IMR-90 (cell line): ENCODE results near the gene IL18. TPM values are rescaled to one million over a fixed set of nuclear protein-coding genes. Genes with fewer than 3 reads are reported as not detected.

ENCODE experiments used
- ATAC-seq: fragments of 200-7000 bp; cut with Tn5 transposase; 2 replicates; pipeline ENCODE4 v1.9.1; 2020; ENCODE audit warnings: low read depth, mild to moderate bottlenecking, moderate library complexity
- BruUV-seq: library from RNA; stranded (reverse); fragments of 400-500 nt; replicated peaks from 2 replicates; lab custom pipeline; 2021; lab: Mats Ljungman, UMichigan
- CTCF ChIA-PET: fragments of 300-600 bp; formaldehyde crosslinking; extraction: SDS; loops from one replicate; lab custom pipeline; 2021; ENCODE audit warnings: antibody characterized with exemption; lab: Yijun Ruan, JAX
- POLR2A ChIA-PET: fragments of 300-600 bp; sonication (Branson Sonifier 250); formaldehyde crosslinking; loops from one replicate; lab custom pipeline; 2022; ENCODE audit warnings: antibody characterized with exemption; ENCODE audit not compliant: unreplicated experiment; lab: Charles Lee
- DNase-seq: peaks from one replicate; pipeline ENCODE4 v3.0.0; 2013
- H2AFZ ChIP-seq: replicated peaks from 2 replicates; pipeline ENCODE3; 2013; ENCODE audit warnings: low read length, mild to moderate bottlenecking; ENCODE audit not compliant: poor library complexity
- H2AK5ac ChIP-seq: 2 replicates; pipeline ENCODE4 v1.6.1; 2013; ENCODE audit warnings: low read depth, low read length, inconsistent platforms
- H2AK9ac ChIP-seq: replicated peaks from 2 replicates; pipeline ENCODE3; 2013; ENCODE audit warnings: mild to moderate bottlenecking, low read depth, low read length, moderate library complexity; ENCODE audit not compliant: poor library complexity
- H2BK120ac ChIP-seq: 2 replicates; pipeline ENCODE4 v1.6.1; 2013; ENCODE audit warnings: low read depth, low read length, inconsistent platforms
- H2BK15ac ChIP-seq: 3 replicates; pipeline ENCODE4 v1.6.1; 2013; ENCODE audit warnings: low read depth, low read length, inconsistent platforms
- H2BK20ac ChIP-seq: 2 replicates; pipeline ENCODE4 v1.6.1; 2013; ENCODE audit warnings: low read depth, mild to moderate bottlenecking, inconsistent platforms, low read length, moderate library complexity
- H2BK5ac ChIP-seq: 2 replicates; pipeline ENCODE4 v1.6.1; 2013; ENCODE audit warnings: mild to moderate bottlenecking, low read depth, low read length, inconsistent platforms; ENCODE audit not compliant: poor library complexity, severe bottlenecking
- H3K14ac ChIP-seq: replicated peaks from 2 replicates; pipeline ENCODE4 v1.6.1; 2013; ENCODE audit warnings: low read depth, low read length, inconsistent platforms
- H3K18ac ChIP-seq: 2 replicates; pipeline ENCODE4 v1.6.1; 2013; ENCODE audit warnings: low read depth, low read length, control low read depth
- H3K23ac ChIP-seq: 2 replicates; pipeline ENCODE4 v1.6.1; 2013; ENCODE audit warnings: low read depth, low read length, inconsistent platforms
- H3K27ac ChIP-seq: 2 replicates; pipeline ENCODE4 v1.5.1; 2013; ENCODE audit warnings: mild to moderate bottlenecking, control low read depth, low read length; ENCODE audit not compliant: insufficient read depth
- H3K27me3 ChIP-seq: 2 replicates; pipeline ENCODE4 v1.6.1; 2013; ENCODE audit warnings: low read length; ENCODE audit not compliant: control insufficient read depth, insufficient read depth
- H3K36me3 ChIP-seq: 2 replicates; pipeline ENCODE4 v1.6.1; 2013; ENCODE audit warnings: low read length, mixed read lengths; ENCODE audit not compliant: control insufficient read depth, insufficient read depth
- H3K4ac ChIP-seq: 2 replicates; pipeline ENCODE4 v1.6.1; 2013; ENCODE audit warnings: low read depth, low read length, inconsistent platforms
- H3K4me1 ChIP-seq: 2 replicates; pipeline ENCODE4 v1.6.1; 2013; ENCODE audit warnings: low read length, mixed read lengths; ENCODE audit not compliant: control insufficient read depth, insufficient read depth
- H3K4me2 ChIP-seq: 2 replicates; pipeline ENCODE4 v1.6.1; 2013; ENCODE audit warnings: low read depth, mild to moderate bottlenecking, control low read depth, low read length, moderate library complexity
- H3K4me3 ChIP-seq: 2 replicates; pipeline ENCODE4 v1.5.1; 2013; ENCODE audit warnings: low read depth, mild to moderate bottlenecking, control low read depth, low read length, moderate library complexity; ENCODE audit not compliant: insufficient read depth
- H3K56ac ChIP-seq: 2 replicates; pipeline ENCODE4 v1.6.1; 2013; ENCODE audit warnings: low read length, inconsistent platforms; ENCODE audit not compliant: insufficient read depth; ENCODE audit errors: extremely low read depth
- H3K79me1 ChIP-seq, 2 experiments: 2 replicates each; pipeline ENCODE4 v1.6.1; 2013; ENCODE audit warnings: low read length in 2 of 2, inconsistent platforms in 1 of 2, low read depth in 1 of 2
- H3K9ac ChIP-seq: 2 replicates; pipeline ENCODE4 v1.6.1; 2013; ENCODE audit warnings: low read depth, low read length, control low read depth
- H3K9me1 ChIP-seq: 2 replicates; pipeline ENCODE4 v1.6.1; 2013; ENCODE audit warnings: low read length, inconsistent platforms; ENCODE audit not compliant: insufficient read depth
- H3K9me3 ChIP-seq: 2 replicates; pipeline ENCODE4 v1.6.1; 2013; ENCODE audit warnings: low read length; ENCODE audit not compliant: control insufficient read depth, insufficient read depth
- H4K20me1 ChIP-seq: 2 replicates; pipeline ENCODE4 v1.6.1; 2013; ENCODE audit warnings: low read length, inconsistent platforms; ENCODE audit not compliant: insufficient read depth
- H4K5ac ChIP-seq: 2 replicates; pipeline ENCODE4 v1.6.1; 2013; ENCODE audit warnings: mild to moderate bottlenecking, low read depth, low read length, control low read depth
- H4K8ac ChIP-seq, 2 experiments: 2 replicates each; pipeline ENCODE4 v1.6.1; 2013; ENCODE audit warnings: low read depth in 2 of 2, low read length in 2 of 2, control low read depth in 1 of 2, inconsistent platforms in 1 of 2
- H4K91ac ChIP-seq: 2 replicates; pipeline ENCODE4 v1.6.1; 2013; ENCODE audit warnings: low read depth, low read length, inconsistent platforms; ENCODE audit not compliant: insufficient read depth
- CHD1 ChIP-seq: IDR thresholded peaks from 2 replicates; pipeline ENCODE4 v1.6.1; 2012; ENCODE audit warnings: low read depth, low read length, improper control_type of control experiment
- FOS ChIP-seq: fragments of 150-350 bp; IDR thresholded peaks from 2 replicates; pipeline ENCODE4 v1.6.1; 2016; ENCODE audit warnings: low read depth, low read length
- MAFK ChIP-seq: IDR thresholded peaks from 2 replicates; pipeline ENCODE4 v1.6.1; 2012; ENCODE audit warnings: low read depth, low read length, improper control_type of control experiment
- MAZ ChIP-seq: IDR thresholded peaks from 2 replicates; pipeline ENCODE4 v1.6.1; 2012; ENCODE audit warnings: low read depth, mild to moderate bottlenecking, low read length, improper control_type of control experiment, moderate library complexity, borderline replicate concordance
- MXI1 ChIP-seq: IDR thresholded peaks from 2 replicates; pipeline ENCODE4 v1.6.1; 2012; ENCODE audit warnings: low read depth, mild to moderate bottlenecking, low read length, moderate library complexity, borderline replicate concordance
- NFE2L2 ChIP-seq: fragments of 150-350 bp; IDR thresholded peaks from 2 replicates; pipeline ENCODE4 v1.6.1; 2016; ENCODE audit warnings: low read depth, mild to moderate bottlenecking, low read length
- POLR2A ChIP-seq: IDR thresholded peaks from 2 replicates; pipeline ENCODE4 v1.6.1; 2012; ENCODE audit warnings: mild to moderate bottlenecking, low read depth, low read length
- RAD21 ChIP-seq: IDR thresholded peaks from 2 replicates; pipeline ENCODE4 v1.6.1; 2012; ENCODE audit warnings: low read length, improper control_type of control experiment
- RCOR1 ChIP-seq: IDR thresholded peaks from 2 replicates; pipeline ENCODE4 v1.6.1; 2012; ENCODE audit warnings: mild to moderate bottlenecking, low read length, improper control_type of control experiment; ENCODE audit not compliant: insufficient replicate concordance
- RFX5 ChIP-seq: IDR thresholded peaks from 2 replicates; pipeline ENCODE4 v1.8.0; 2012; ENCODE audit warnings: low read depth, mild to moderate bottlenecking, low read length, moderate library complexity
- WGBS, 2 experiments: methylation state at CpG; one replicate each; pipeline versions ENCODE4 v1.1.5 to v1.1.7; 2013; ENCODE audit warnings: missing lambda C conversion rate in 2 of 2; ENCODE audit not compliant: insufficient read length in 1 of 2; ENCODE audit errors: extremely low coverage in 2 of 2; 5-methylcytosine and 5-hydroxymethylcytosine counted together
- dilution Hi-C: fragments of 300-500 bp; cut with HindIII; formaldehyde crosslinking; loops from one replicate; pipeline ENCODE4 v1.14.3; 2018; ENCODE audit warnings: low sequenced_read_pairs; ENCODE audit not compliant: unreplicated experiment
- in situ Hi-C: fragments of 300-500 bp; cut with MboI; formaldehyde crosslinking; loops from 3 replicates; pipeline ENCODE4 v1.14.3; 2019; ENCODE audit warnings: low sequenced_read_pairs, inconsistent platforms, mixed read lengths
- intact Hi-C: fragments of 100-400 bp; cut with micrococcal nuclease; formaldehyde crosslinking; loops from 2 replicates; pipeline ENCODE4 v1.10.0; 2022
- polyA plus RNA-seq, 3 experiments: library from polyadenylated mRNA; depleted of rRNA; stranded (reverse); fragments of >200 nt; gene quantifications; 2 replicates each; pipeline ENCODE4 v1.2.3, GENCODE V29; 2012; ENCODE audit warnings: low replicate concordance in 1 of 3
- total RNA-seq: library from RNA; depleted of rRNA; stranded (reverse); fragments of >200 nt; gene quantifications from 2 replicates; pipeline ENCODE4 v1.2.3, GENCODE V29; 2012
- TF ChIP-seq, protein P1 (sequence below): conservative IDR thresholded peaks from 2 replicates; pipeline ENCODE4 v1.5.1; 2012; ENCODE audit warnings: mild to moderate bottlenecking, low read depth, low read length, improper control_type of control experiment
- TF ChIP-seq, protein P2 (sequence below): fragments of 150-350 bp; IDR thresholded peaks from 2 replicates; pipeline ENCODE4 v1.6.1; 2017; ENCODE audit warnings: mild to moderate bottlenecking, antibody characterized with exemption, low read length, low read depth
- TF ChIP-seq, protein P3 (sequence below): fragments of 150-350 bp; IDR thresholded peaks from 2 replicates; pipeline ENCODE4 v1.6.1; 2016; ENCODE audit warnings: low read depth, mild to moderate bottlenecking, low read length, moderate library complexity, borderline replicate concordance

Gene IL18
- total and polyA plus RNA-seq, 2 of the 4 experiments (the other 2 are of a cell fraction), result 0.54 to 0.96 TPM

DNA sequence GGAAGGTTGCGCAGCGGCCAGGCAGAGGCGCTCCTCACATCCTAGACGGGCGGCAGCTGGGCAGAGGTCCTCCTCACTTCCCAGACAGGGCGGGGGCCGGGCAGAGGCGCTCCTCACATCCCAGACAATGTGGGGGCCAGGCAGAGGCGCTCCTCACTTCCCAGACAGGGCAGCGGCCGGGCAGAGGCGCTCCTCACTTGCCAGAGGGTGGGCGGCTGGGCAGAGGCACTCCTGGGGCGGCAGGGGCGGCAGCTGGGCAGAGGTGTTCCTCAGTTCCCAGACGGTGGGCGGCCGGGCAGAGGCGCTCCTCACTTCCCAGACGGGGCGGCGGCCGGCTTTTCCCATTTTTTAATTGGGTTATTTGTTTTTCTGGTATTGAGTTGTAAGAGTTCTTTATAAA is 42.2 kb upstream of the IL18 start:
- no peak for DNase-seq
- WGBS, 2 experiments, result 83% methylated on average over 5 of the region's 23 CpGs; no CpG with 5 or more reads in 1 of the 2 experiments
- Histone ChIP-seq H3K4me1 (no peaks in the 10 kb centered on the region), H2BK20ac (no peak overlapping the region), H3K27me3 (no peaks in the 10 kb centered on the region), H3K4me3 (no peak overlapping the region), H3K56ac (no peak overlapping the region), H3K4ac (no peak overlapping the region), H4K5ac (no peak overlapping the region), H3K18ac (no peak overlapping the region), H4K91ac (no peak overlapping the region), H3K36me3 (no peaks in the 10 kb centered on the region), H2AK9ac (no peak overlapping the region), H3K9ac (no peak overlapping the region), H3K27ac (no peak overlapping the region), H2BK15ac (no peak overlapping the region), H3K23ac (no peak overlapping the region), H3K4me2 (no peak overlapping the region), H2AK5ac (no peak overlapping the region), H3K9me1 (no peaks in the 10 kb centered on the region), H3K79me1 (no peaks in the 10 kb centered on the region), H2BK5ac (no peak overlapping the region), H2BK120ac (no peak overlapping the region), H2AFZ (no peak overlapping the region), H4K20me1 (no peaks in the 10 kb centered on the region), H4K8ac (no peak overlapping the region), H3K9me3 (no peaks in the 10 kb centered on the region), H3K14ac (no peak overlapping the region)
- ChIA-PET POLR2A (no interaction called here), CTCF (no interaction called here)
- ATAC-seq, result no peak
- TF ChIP-seq RFX5 (no peak), CHD1 (no peak), RCOR1 (no peak), MAZ (no peak), RAD21 (no peak), MAFK (no peak), FOS (no peak), NFE2L2 (no peak), POLR2A (no peak), MXI1 (no peak)
- TF ChIP-seq, protein P1, sequence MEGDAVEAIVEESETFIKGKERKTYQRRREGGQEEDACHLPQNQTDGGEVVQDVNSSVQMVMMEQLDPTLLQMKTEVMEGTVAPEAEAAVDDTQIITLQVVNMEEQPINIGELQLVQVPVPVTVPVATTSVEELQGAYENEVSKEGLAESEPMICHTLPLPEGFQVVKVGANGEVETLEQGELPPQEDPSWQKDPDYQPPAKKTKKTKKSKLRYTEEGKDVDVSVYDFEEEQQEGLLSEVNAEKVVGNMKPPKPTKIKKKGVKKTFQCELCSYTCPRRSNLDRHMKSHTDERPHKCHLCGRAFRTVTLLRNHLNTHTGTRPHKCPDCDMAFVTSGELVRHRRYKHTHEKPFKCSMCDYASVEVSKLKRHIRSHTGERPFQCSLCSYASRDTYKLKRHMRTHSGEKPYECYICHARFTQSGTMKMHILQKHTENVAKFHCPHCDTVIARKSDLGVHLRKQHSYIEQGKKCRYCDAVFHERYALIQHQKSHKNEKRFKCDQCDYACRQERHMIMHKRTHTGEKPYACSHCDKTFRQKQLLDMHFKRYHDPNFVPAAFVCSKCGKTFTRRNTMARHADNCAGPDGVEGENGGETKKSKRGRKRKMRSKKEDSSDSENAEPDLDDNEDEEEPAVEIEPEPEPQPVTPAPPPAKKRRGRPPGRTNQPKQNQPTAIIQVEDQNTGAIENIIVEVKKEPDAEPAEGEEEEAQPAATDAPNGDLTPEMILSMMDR, result no peak
- TF ChIP-seq, protein P2, sequence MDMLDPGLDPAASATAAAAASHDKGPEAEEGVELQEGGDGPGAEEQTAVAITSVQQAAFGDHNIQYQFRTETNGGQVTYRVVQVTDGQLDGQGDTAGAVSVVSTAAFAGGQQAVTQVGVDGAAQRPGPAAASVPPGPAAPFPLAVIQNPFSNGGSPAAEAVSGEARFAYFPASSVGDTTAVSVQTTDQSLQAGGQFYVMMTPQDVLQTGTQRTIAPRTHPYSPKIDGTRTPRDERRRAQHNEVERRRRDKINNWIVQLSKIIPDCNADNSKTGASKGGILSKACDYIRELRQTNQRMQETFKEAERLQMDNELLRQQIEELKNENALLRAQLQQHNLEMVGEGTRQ, result no peak
- TF ChIP-seq, protein P3, sequence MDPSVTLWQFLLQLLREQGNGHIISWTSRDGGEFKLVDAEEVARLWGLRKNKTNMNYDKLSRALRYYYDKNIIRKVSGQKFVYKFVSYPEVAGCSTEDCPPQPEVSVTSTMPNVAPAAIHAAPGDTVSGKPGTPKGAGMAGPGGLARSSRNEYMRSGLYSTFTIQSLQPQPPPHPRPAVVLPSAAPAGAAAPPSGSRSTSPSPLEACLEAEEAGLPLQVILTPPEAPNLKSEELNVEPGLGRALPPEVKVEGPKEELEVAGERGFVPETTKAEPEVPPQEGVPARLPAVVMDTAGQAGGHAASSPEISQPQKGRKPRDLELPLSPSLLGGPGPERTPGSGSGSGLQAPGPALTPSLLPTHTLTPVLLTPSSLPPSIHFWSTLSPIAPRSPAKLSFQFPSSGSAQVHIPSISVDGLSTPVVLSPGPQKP, result no peak
- in situ Hi-C loops (loop anchor here (25.0 kb wide), 1 partner anchor 1331 kb away; no protein-coding TSS in a partner anchor), intact Hi-C loops (no loop called here), dilution Hi-C loops (no loop called here)
- BruUV-seq, result no TSS peak
